Caco-2 (cell line): ENCODE measurements around the gene DOCK10. TPM values are rescaled to one million over a fixed set of nuclear protein-coding genes. Genes with fewer than 3 reads are reported as not detected.

Experiments
- BruUV-seq: library from RNA; stranded (reverse); fragments of 400-500 nt; replicated peaks from 2 replicates; lab custom pipeline; 2021; lab: Mats Ljungman, UMichigan
- CTCF ChIA-PET: fragments of 300-600 bp; sonication (Branson Sonifier 250); formaldehyde crosslinking; loops from one replicate; lab custom pipeline; 2022; ENCODE audit warnings: antibody characterized with exemption; lab: Charles Lee
- POLR2A ChIA-PET: fragments of 300-600 bp; sonication (Branson Sonifier 250); formaldehyde crosslinking; loops from one replicate; lab custom pipeline; 2022; ENCODE audit warnings: antibody characterized with exemption; lab: Charles Lee
- DNase-seq, 2 experiments: peaks; one replicate each; pipeline versions ENCODE4 v3.0.0 to v3.0.0-alpha.2; 2020 to 2022
- H3K27me3 ChIP-seq: replicated peaks from 2 replicates; pipeline ENCODE4 v1.6.0; 2011; ENCODE audit warnings: low read length; ENCODE audit not compliant: control insufficient read depth, insufficient read depth
- H3K36me3 ChIP-seq: 2 replicates; pipeline ENCODE4 v1.5.1; 2011; ENCODE audit warnings: low read length; ENCODE audit not compliant: control insufficient read depth, insufficient read depth
- H3K4me1 ChIP-seq: fragments of 250-450 bp; sonication (Bioruptor Pico); 2 replicates; pipeline ENCODE4 v1.5.1; 2020; ENCODE audit warnings: mild to moderate bottlenecking
- H3K4me3 ChIP-seq: 2 replicates; pipeline ENCODE4 v1.5.1; 2011; ENCODE audit warnings: low read depth, mild to moderate bottlenecking, control low read depth, low read length
- H3K9me3 ChIP-seq: fragments of 250-450 bp; sonication (Bioruptor Pico); 2 replicates; pipeline ENCODE4 v1.5.1; 2020; ENCODE audit warnings: mild to moderate bottlenecking, moderate library complexity
- H3K27ac Mint-ChIP-seq: one replicate; pipeline ENCODE4 v1.8.0; 2022; ENCODE audit warnings: mixed read lengths; ENCODE audit not compliant: unreplicated experiment
- H3K27me3 Mint-ChIP-seq: one replicate; pipeline ENCODE4 v1.8.0; 2022; ENCODE audit warnings: mixed read lengths; ENCODE audit not compliant: insufficient read depth, unreplicated experiment
- H3K36me3 Mint-ChIP-seq: one replicate; pipeline ENCODE4 v1.8.0; 2022; ENCODE audit warnings: mild to moderate bottlenecking, mixed read lengths; ENCODE audit not compliant: insufficient read depth, unreplicated experiment
- H3K4me1 Mint-ChIP-seq: one replicate; pipeline ENCODE4 v1.8.0; 2022; ENCODE audit warnings: low read depth, mixed read lengths; ENCODE audit not compliant: unreplicated experiment
- H3K4me3 Mint-ChIP-seq: one replicate; pipeline ENCODE4 v1.8.0; 2022; ENCODE audit warnings: mild to moderate bottlenecking, moderate library complexity, mixed read lengths; ENCODE audit not compliant: unreplicated experiment
- H3K9me3 Mint-ChIP-seq: one replicate; pipeline ENCODE4 v1.8.0; 2022; ENCODE audit warnings: mixed read lengths; ENCODE audit not compliant: unreplicated experiment
- intact Hi-C: fragments of 100-400 bp; cut with micrococcal nuclease; formaldehyde crosslinking; loops from one replicate; pipeline ENCODE4 v1.10.0; 2022; ENCODE audit not compliant: unreplicated experiment
- total RNA-seq: library from RNA; stranded (reverse); gene quantifications from 2 replicates; pipeline ENCODE4 v1.2.3, GENCODE V29; 2022
- TF ChIP-seq, protein P1 (sequence below), 2 experiments: fragments of 200-600 bp in 1 of 2; IDR thresholded peaks; 1 replicate in 1 of 2; 2 replicates in 1 of 2; pipeline versions ENCODE4 v1.5.1 to v1.8.0; 2011 to 2022; ENCODE audit warnings: antibody characterized with exemption in 1 of 2, control low read depth in 1 of 2, inconsistent platforms in 1 of 2, low read depth in 1 of 2, low read length in 1 of 2, mild to moderate bottlenecking in 1 of 2, moderate library complexity in 1 of 2; ENCODE audit not compliant: insufficient read depth in 1 of 2, severe bottlenecking in 1 of 2, unreplicated experiment in 1 of 2

The DOCK10 gene
- total RNA-seq, 1 experiment from 2014 or later: not detected

DNA sequence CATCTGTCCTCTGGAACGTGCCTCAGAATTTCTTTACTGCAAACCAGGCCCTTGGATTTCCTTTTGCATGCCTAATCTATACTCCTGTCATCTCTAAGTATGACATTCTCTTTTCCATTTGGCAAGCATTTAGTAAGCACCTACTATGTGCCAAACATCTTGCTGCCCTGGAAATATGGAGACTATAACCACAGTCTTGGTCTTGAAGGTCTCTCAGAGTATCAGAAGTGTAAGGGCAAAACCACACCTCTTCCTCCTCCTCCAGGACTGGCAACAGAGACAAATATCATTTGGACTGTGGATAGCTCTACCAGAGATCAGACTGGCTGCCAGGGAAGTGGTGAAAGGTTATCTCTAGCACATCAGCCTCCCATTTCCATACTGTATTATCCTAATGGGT is 11.4 kb downstream of the DOCK10 start:
- H3K4me1 ChIP-seq: no peaks in the 10 kb centered on the region
- no peaks in the 10 kb centered on the region for H3K4me1 Mint-ChIP-seq
- no peaks in the 10 kb centered on the region for H3K9me3 ChIP-seq
- intact Hi-C loops: no loop called here
- TF ChIP-seq, protein P1, sequence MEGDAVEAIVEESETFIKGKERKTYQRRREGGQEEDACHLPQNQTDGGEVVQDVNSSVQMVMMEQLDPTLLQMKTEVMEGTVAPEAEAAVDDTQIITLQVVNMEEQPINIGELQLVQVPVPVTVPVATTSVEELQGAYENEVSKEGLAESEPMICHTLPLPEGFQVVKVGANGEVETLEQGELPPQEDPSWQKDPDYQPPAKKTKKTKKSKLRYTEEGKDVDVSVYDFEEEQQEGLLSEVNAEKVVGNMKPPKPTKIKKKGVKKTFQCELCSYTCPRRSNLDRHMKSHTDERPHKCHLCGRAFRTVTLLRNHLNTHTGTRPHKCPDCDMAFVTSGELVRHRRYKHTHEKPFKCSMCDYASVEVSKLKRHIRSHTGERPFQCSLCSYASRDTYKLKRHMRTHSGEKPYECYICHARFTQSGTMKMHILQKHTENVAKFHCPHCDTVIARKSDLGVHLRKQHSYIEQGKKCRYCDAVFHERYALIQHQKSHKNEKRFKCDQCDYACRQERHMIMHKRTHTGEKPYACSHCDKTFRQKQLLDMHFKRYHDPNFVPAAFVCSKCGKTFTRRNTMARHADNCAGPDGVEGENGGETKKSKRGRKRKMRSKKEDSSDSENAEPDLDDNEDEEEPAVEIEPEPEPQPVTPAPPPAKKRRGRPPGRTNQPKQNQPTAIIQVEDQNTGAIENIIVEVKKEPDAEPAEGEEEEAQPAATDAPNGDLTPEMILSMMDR (IDR thresholded peaks at IDR 0.05; ENCODE audit: insufficient read depth in 1 of 2, low read depth in 1 of 2, low read length in 1 of 2, severe bottlenecking in 1 of 2, unreplicated experiment in 1 of 2): no peak
- no peaks in the 10 kb centered on the region for H3K9me3 Mint-ChIP-seq
- no peak overlapping the region for H3K4me3 Mint-ChIP-seq
- no TSS peak for BruUV-seq
- no peak overlapping the region for H3K4me3 ChIP-seq
- H3K36me3 ChIP-seq: no peaks in the 10 kb centered on the region
- no peaks in the 10 kb centered on the region for H3K36me3 Mint-ChIP-seq
- no peak overlapping the region for H3K27ac Mint-ChIP-seq
- peaks cover 5% of the 10 kb centered on the region for H3K27me3 Mint-ChIP-seq
- DNase-seq: no peak
- ChIA-PET POLR2A (no interaction called here), CTCF (no interaction called here)
- no peaks in the 10 kb centered on the region for H3K27me3 ChIP-seq

DNA sequence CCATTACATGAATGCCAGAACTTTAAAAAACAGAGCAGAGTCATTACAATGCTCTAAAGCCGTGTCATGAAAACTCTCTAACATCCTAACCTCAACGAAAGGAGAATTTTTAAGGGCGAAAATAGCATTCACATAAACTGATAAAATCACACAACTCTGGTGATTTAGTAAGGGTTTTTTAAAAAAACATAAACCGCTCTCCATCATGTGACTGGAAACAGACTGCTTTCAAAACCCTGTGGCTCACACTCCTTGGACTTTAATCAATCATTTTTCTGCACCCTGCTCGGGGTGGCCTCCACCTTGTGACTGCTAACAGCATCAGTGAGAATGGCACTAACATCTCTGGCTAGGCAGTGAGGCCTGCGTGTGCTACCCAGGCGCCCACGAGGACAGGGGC is 12.1 kb downstream of the DOCK10 start:
- intact Hi-C loops: no loop called here
- H3K36me3 ChIP-seq: no peaks in the 10 kb centered on the region
- no peak overlapping the region for H3K4me3 ChIP-seq
- no peak for DNase-seq
- Mint-ChIP-seq H3K9me3 (no peaks in the 10 kb centered on the region), H3K27me3 (peaks cover 7% of the 10 kb centered on the region), H3K27ac (no peak overlapping the region), H3K4me1 (no peaks in the 10 kb centered on the region), H3K36me3 (no peaks in the 10 kb centered on the region), H3K4me3 (no peak overlapping the region)
- ChIA-PET POLR2A (no interaction called here), CTCF (no interaction called here)
- H3K27me3 ChIP-seq: no peaks in the 10 kb centered on the region
- no peaks in the 10 kb centered on the region for H3K4me1 ChIP-seq
- no TSS peak for BruUV-seq
- no peaks in the 10 kb centered on the region for H3K9me3 ChIP-seq
- TF ChIP-seq, protein P1 (IDR thresholded peaks at IDR 0.05; ENCODE audit: insufficient read depth in 1 of 2, low read depth in 1 of 2, low read length in 1 of 2, severe bottlenecking in 1 of 2, unreplicated experiment in 1 of 2): no peak

DNA sequence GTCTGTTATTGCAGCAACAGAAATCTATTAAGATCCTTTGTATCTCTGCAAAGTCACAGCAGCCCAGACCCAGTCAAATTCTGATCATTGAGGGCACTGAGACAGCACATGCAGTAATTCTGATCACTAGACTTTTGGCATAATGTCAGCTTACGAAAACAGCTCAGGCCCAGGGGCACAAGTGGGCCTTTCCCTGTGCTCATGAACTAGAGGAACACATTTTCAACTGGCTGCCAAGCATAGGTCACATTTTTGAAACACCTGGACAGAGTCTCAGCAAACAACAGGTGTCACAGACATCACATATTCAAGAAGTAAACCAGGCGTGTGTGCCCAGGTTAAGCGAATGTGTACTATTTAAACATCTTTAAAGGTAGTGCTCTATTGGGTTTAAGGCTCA is 13.7 kb downstream of the DOCK10 start:
- H3K4me3 ChIP-seq: no peak overlapping the region
- intact Hi-C loops: no loop called here
- Mint-ChIP-seq H3K4me1 (no peaks in the 10 kb centered on the region), H3K4me3 (no peak overlapping the region), H3K36me3 (no peaks in the 10 kb centered on the region), H3K9me3 (no peaks in the 10 kb centered on the region), H3K27me3 (peaks cover 3% of the 10 kb centered on the region), H3K27ac (no peak overlapping the region)
- no peaks in the 10 kb centered on the region for H3K4me1 ChIP-seq
- TF ChIP-seq, protein P1 (IDR thresholded peaks at IDR 0.05; ENCODE audit: insufficient read depth in 1 of 2, low read depth in 1 of 2, low read length in 1 of 2, severe bottlenecking in 1 of 2, unreplicated experiment in 1 of 2): no peak
- CTCF ChIA-PET: no interaction called here
- H3K9me3 ChIP-seq: no peaks in the 10 kb centered on the region
- DNase-seq: no peak
- no peaks in the 10 kb centered on the region for H3K27me3 ChIP-seq
- BruUV-seq: no TSS peak
- POLR2A ChIA-PET: no interaction called here
- H3K36me3 ChIP-seq: no peaks in the 10 kb centered on the region
